ENCODE measurements around the gene CBLN3.

- TF ChIP-seq POLR2A (IDR thresholded peaks at IDR 0.05; ENCODE audit: low read depth, low read length): no peak
- TF ChIP-seq CTCF (conservative IDR thresholded peaks at IDR 0.05; ENCODE audit: low read depth, low read length): no peak
- TF ChIP-seq SMC3 (IDR thresholded peaks at IDR 0.05; ENCODE audit: low read depth, low read length): no peak
- no peak for TF ChIP-seq USF2 (IDR thresholded peaks at IDR 0.05; ENCODE audit: low read depth, low read length)
- no peak for TF ChIP-seq MAZ (IDR thresholded peaks at IDR 0.05; ENCODE audit: borderline replicate concordance, low read depth, low read length)
- TF ChIP-seq MXI1 (IDR thresholded peaks at IDR 0.05; ENCODE audit: borderline replicate concordance, low read depth, low read length): no peak
- no peak for TF ChIP-seq RCOR1 (IDR thresholded peaks at IDR 0.05; ENCODE audit: insufficient replicate concordance, low read length)
- TF ChIP-seq CEBPB (IDR thresholded peaks at IDR 0.05; ENCODE audit: low read depth, low read length): peak; percentile 42; the same call in 1 of the 2 replicates
Observed at GRCh38 chr14:24463884-24464785, 34.7 kb upstream of the CBLN3 start.

All from IMR-90 (cell line).